GM18873 (cell line): ENCODE measurements around the gene GP1BB.

Experiments
- ATAC-seq: cut with Tn5 transposase; IDR thresholded peaks from one replicate; pipeline ENCODE4 v1.9.1; 2021; ENCODE audit warnings: mild to moderate bottlenecking, moderate library complexity, moderate number of reproducible peaks; ENCODE audit not compliant: unreplicated experiment, low FRiP score

GP1BB gene

GRCh38 chr22:19713650-19714311 is 9.6 kb upstream of the GP1BB start:
- no peak for ATAC-seq

GRCh38 chr22:19714312-19715187 is 8.8 kb upstream of the GP1BB start, which contains the start of gene SEPTIN5:
Gene SEPTIN5, plus strand, starts transcription at chr22:19714503. Its CDS starts 86 bp downstream, at chr22:19714589.
- no peak for ATAC-seq

- no peak for ATAC-seq
These were observed 8.0 kb upstream of the GP1BB start for GRCh38 chr22:19715188-19715930.

- no peak for ATAC-seq
These were observed 7.1 kb upstream of the GP1BB start for GRCh38 chr22:19716041-19716828.

- ATAC-seq: no peak
These were observed 6.6 kb upstream of the GP1BB start for GRCh38 chr22:19716829-19717105.

- no peak for ATAC-seq
These were observed 6.2 kb upstream of the GP1BB start for GRCh38 chr22:19717181-19717580.

- no peak for ATAC-seq
These were observed 5.5 kb upstream of the GP1BB start for GRCh38 chr22:19717691-19718455.

- ATAC-seq: no peak
These were observed 4.8 kb upstream of the GP1BB start for GRCh38 chr22:19718456-19719049.

GRCh38 chr22:19719050-19719482 is 4.3 kb upstream of the GP1BB start:
- ATAC-seq: no peak

GRCh38 chr22:19719488-19720021 is 3.8 kb upstream of the GP1BB start:
- ATAC-seq: no peak

GRCh38 chr22:19720150-19720827 is 3.0 kb upstream of the GP1BB start:
- ATAC-seq: no peak

GRCh38 chr22:19720999-19721329 is 2.4 kb upstream of the GP1BB start:
- no peak for ATAC-seq

GRCh38 chr22:19721330-19722177 is 1.8 kb upstream of the GP1BB start:
- ATAC-seq: no peak

GRCh38 chr22:19722178-19722981 is 959 bp upstream of the GP1BB start:
- ATAC-seq: no peak

GRCh38 chr22:19722982-19723231 is 432 bp upstream of the GP1BB start:
- ATAC-seq: no peak

GRCh38 chr22:19723983-19724827 is 866 bp downstream of the GP1BB start:
- ATAC-seq: no peak
